Retinal pigment epithelial cell (primary cell): ENCODE measurements around the gene CPEB3.
"Not testable (repeated sequence)": the region's sequence is repeated elsewhere in the genome, so short reads cannot be mapped to it uniquely, and the experiment has no call there.

Experiments used
- DNase-seq: peaks from one replicate; pipeline ENCODE4 v3.0.0-alpha.2; 2010; ENCODE audit warnings: low read depth
- H3K4me3 ChIP-seq: 2 replicates; pipeline ENCODE4 v1.5.1; 2011; ENCODE audit warnings: mild to moderate bottlenecking, low read length, control low read depth, moderate library complexity
- CTCF ChIP-seq: conservative IDR thresholded peaks from 2 replicates; pipeline ENCODE4 v1.5.1; 2011; ENCODE audit warnings: low read depth, low read length, control low read depth, inconsistent platforms

CPEB3 gene

GRCh38 chr10:92045641-92046106 is 245.2 kb downstream of the CPEB3 start:
- no peak for DNase-seq
- no peak for TF ChIP-seq CTCF
- H3K4me3 ChIP-seq = peak overlapping the region; percentile 12

GRCh38 chr10:92042541-92042940 is 248.3 kb downstream of the CPEB3 start:
- no peak for DNase-seq
- H3K4me3 ChIP-seq = no peak overlapping the region
- TF ChIP-seq CTCF = no peak

- DNase-seq = no peak
- H3K4me3 ChIP-seq = no peak overlapping the region
- no peak for TF ChIP-seq CTCF
Observed at GRCh38 chr10:92038949-92039348, 251.9 kb downstream of the CPEB3 start.

- not testable (repeated sequence) for DNase-seq, H3K4me3 ChIP-seq
Observed at GRCh38 chr10:92033070-92033469, 257.8 kb downstream of the CPEB3 start.

- no peak overlapping the region for H3K4me3 ChIP-seq
- no peak for TF ChIP-seq CTCF
- no peak for DNase-seq
Observed at GRCh38 chr10:92031580-92031979, 259.3 kb downstream of the CPEB3 start.

GRCh38 chr10:92027141-92027540 is 263.7 kb downstream of the CPEB3 start:
- H3K4me3 ChIP-seq = no peak overlapping the region
- DNase-seq = no peak
- no peak for TF ChIP-seq CTCF

GRCh38 chr10:92025340-92025739 is 265.5 kb downstream of the CPEB3 start:
- not testable (repeated sequence) for H3K4me3 ChIP-seq, DNase-seq

- no peak for TF ChIP-seq CTCF
- DNase-seq = no peak
- no peak overlapping the region for H3K4me3 ChIP-seq
Observed at GRCh38 chr10:92024700-92025099, 266.2 kb downstream of the CPEB3 start.
